ENCODE measurements around the gene UNC5C. TPM values are rescaled to one million over a fixed set of nuclear protein-coding genes. Genes with fewer than 3 reads are reported as not detected.

Gene UNC5C
- total RNA-seq, 1 donor from 2014 or later: 1.7 TPM

GRCh38 chr4:95367824-95368223 lies 180.9 kb downstream of the UNC5C start:
- intact Hi-C loops (cut with DNase I): no loop called here
- no peak for DNase-seq (ENCODE audit: low spot score)

DNA sequence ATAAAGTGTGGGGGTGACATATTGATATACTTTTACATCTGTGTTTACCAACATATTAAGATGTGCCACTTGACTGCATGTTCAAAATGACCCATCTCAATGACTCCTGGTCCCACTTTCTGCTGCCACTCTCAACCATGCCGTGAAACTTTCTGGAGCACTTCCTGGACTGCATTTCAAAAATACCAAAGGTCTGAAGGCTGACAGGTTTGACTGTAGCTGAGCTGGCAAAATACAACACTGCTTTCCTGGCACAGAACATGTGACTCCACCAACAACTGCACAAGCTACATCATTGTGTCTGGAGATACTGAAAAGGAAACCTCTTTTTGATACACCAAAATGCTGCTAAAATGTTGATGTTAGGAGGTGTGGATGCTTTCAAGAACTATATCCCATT lies 184.8 kb downstream of the UNC5C start:
- no peak for DNase-seq (ENCODE audit: low spot score)
- intact Hi-C loops (cut with DNase I): no loop called here

DNA sequence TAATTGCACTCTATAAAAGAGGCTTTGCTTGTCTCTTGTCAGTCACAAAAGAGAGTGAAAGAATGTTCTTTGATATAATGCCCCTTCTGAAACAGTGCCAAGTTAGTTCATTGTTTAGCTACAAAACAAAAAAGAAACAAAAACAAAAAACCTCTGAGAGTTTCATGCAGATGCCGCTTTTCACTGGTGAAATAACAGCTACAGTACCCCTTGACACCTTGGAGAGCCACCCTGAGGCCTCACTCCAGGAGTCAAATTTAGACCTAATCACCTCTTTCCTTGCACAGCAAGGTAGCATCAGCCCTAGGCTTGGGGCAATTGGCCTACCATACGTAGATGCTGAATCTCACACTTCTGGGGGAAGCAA lies 185.2 kb downstream of the UNC5C start:
- intact Hi-C loops (cut with DNase I): no loop called here
- DNase-seq (ENCODE audit: low spot score): no peak

GRCh38 chr4:95362906-95363558 lies 185.7 kb downstream of the UNC5C start:
- intact Hi-C loops (cut with DNase I): no loop called here
- no peak for DNase-seq (ENCODE audit: low spot score)

DNA sequence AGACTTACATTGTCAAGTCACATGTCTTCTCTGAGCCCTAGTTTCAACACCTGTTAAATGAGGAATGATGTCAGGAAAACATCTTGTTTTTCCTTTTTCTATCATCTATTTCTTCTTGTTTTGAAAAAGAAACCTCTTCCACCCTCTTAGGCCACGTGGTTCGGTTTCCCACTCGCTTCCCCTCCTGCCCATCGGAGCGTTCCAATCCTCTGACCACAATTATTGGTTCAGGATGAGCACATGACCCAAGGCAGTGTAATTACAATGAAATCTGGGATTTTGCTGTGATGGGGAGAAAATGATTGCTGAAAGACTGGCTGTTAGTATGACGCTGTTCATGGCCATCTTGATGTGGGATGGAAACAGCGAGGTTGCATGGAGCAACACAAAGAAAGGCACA lies 186.7 kb downstream of the UNC5C start:
- no peak for DNase-seq (ENCODE audit: low spot score)
- intact Hi-C loops (cut with DNase I): no loop called here

DNA sequence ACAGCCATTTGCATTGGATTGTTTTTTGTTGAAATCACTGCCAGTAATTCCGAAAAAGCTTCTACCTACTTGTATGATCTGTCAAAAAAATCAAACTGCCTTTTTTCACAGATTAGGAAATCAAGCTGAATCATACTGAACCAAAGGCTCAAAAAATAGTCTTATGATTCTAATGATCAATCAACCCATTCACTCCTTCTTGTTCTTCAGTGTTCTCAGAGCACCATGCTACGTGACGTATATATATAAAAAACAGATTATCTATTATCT lies 187.1 kb downstream of the UNC5C start:
- intact Hi-C loops (cut with DNase I): no loop called here
- no peak for DNase-seq (ENCODE audit: low spot score)

- intact Hi-C loops (cut with DNase I): no loop called here
Observed at GRCh38 chr4:95360906-95361695, 187.7 kb downstream of the UNC5C start.

DNA sequence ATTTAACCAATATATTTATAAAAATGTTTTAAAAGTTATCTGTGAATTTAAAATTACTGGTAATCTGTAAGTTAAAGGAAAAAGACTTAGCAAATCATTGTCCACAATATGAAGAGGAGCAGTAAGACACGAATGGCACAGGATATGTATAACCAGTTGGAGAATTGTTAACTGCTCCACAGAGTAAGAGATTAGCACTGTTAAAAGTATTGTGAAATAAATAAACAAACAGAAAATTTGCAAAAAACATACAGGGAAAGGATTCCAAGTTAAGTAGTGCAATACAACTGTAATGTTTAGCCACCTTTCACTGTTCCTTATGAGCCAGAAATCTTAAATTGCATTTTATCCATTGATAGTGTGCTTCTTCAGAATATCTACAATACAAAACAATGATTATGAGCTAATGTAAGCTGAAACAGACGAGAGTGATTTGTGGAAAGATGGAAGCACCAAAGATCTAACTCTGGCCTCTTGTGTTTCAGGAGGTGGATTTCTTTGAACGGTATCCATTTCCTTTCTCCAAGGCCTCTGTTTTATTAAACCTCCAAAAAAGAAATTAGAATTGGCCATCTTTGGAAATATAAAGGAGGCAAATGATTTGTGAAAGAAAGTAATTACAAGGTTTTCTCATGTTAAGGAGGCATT lies 188.4 kb downstream of the UNC5C start:
- DNase-seq (ENCODE audit: low spot score): no peak
- intact Hi-C loops (cut with DNase I): no loop called here

More at GRCh38 chr4:95360906-95361695, 187.7 kb downstream of the UNC5C start:
- no peak for DNase-seq (ENCODE audit: low spot score)

DNA sequence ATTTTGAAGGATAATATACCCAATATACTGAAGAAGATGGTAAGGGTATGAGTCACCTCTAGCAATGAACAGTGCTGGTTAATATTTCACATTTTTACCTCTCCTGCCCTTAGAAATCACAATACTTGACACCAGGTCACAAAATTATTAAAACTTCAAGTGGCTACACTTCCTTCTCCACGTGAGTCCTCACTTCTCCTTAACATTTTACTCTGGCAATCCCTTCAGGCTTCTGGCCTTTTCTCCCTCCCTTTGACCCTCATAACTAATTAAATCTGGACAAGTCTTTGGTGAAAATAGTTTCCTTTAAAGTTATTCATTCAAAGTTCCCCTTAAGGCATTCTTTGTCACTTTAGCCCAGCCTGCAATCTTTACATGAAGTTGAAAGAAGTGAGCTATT lies 190.4 kb downstream of the UNC5C start:
- intact Hi-C loops (cut with DNase I): no loop called here
- no peak for DNase-seq (ENCODE audit: low spot score)

DNA sequence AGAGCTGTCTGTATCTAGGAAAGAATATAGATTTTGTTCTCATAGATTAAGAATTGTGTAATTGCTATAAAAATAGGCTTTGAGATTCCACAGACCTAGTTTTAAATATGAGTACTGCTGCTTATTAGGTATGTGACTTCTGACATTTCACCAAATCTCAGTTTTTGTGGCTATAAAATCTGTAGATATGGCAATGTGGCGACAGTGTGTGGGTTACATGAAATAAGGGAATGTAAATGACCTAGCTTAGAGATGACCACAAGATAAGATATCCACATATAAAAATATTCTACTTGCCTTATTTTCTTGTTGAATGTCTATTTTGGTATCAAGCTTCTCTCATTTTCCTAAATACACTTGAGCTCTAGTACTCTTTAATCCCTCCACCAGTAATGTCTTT lies 193.8 kb downstream of the UNC5C start:
- intact Hi-C loops (cut with DNase I): no loop called here
- no peak for DNase-seq (ENCODE audit: low spot score)

GRCh38 chr4:95348418-95348817 lies 200.4 kb downstream of the UNC5C start:
- intact Hi-C loops (cut with DNase I): no loop called here
- DNase-seq (ENCODE audit: low spot score): no peak

GRCh38 chr4:95343235-95343634 lies 205.5 kb downstream of the UNC5C start:
- intact Hi-C loops (cut with DNase I): no loop called here
- no peak for DNase-seq (ENCODE audit: low spot score)

- intact Hi-C loops (cut with DNase I): no loop called here
- DNase-seq (ENCODE audit: low spot score): no peak
Observed at GRCh38 chr4:95340191-95340590, 208.6 kb downstream of the UNC5C start.

- no peak for DNase-seq (ENCODE audit: low spot score)
- intact Hi-C loops (cut with DNase I): no loop called here
Observed at GRCh38 chr4:95325665-95326064, 223.1 kb downstream of the UNC5C start.

- intact Hi-C loops (cut with DNase I): no loop called here
- DNase-seq (ENCODE audit: low spot score): no peak
Observed at GRCh38 chr4:95319169-95319568, 229.6 kb downstream of the UNC5C start.

DNA sequence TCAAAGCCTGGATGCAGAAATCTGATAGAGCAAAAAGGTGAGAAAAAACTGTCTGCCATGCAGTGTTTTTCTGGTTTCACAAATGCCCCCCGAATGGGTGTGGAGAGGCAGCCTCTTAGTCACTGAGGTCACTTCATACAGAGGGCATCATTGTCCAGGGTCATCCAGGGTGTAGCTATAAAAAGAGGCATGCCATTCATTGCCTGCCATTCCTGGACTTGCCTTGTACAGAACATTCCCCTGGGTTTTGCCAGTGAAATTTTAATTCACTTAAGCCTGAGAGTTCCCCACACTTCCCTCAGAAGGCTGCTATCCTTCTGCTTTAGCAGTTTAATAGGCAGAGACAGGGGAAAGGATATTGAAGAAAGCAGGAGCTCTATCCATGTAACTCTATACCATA lies 230.3 kb downstream of the UNC5C start:
- intact Hi-C loops (cut with DNase I): no loop called here
- DNase-seq (ENCODE audit: low spot score): no peak

GRCh38 chr4:95318044-95318443 lies 230.7 kb downstream of the UNC5C start:
- no peak for DNase-seq (ENCODE audit: low spot score)
- intact Hi-C loops (cut with DNase I): no loop called here

GRCh38 chr4:95317085-95317793 lies 231.5 kb downstream of the UNC5C start:
- DNase-seq (ENCODE audit: low spot score): no peak
- intact Hi-C loops (cut with DNase I): no loop called here

DNA sequence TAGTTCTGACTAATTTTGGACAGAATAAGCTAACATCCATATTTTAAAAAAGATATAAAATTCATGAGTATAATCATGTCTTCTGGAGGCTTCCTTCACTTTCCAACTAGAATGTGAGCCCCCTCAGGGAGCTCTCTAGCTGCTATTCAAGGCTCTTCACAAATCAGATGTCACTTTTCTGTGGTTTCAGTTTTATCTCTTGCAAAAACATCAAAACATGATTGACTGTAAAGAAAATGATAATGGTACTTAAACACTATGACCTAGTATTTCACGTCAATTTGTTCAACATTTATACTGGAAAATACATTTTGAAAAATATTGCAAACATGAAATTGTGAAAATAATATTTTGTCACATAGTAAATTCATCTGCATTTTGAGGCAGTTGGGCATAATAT lies 234.2 kb downstream of the UNC5C start:
- no peak for DNase-seq (ENCODE audit: low spot score)
- intact Hi-C loops (cut with DNase I): no loop called here

GRCh38 chr4:95304898-95305297 lies 243.9 kb downstream of the UNC5C start:
- no peak for DNase-seq (ENCODE audit: low spot score)

DNA sequence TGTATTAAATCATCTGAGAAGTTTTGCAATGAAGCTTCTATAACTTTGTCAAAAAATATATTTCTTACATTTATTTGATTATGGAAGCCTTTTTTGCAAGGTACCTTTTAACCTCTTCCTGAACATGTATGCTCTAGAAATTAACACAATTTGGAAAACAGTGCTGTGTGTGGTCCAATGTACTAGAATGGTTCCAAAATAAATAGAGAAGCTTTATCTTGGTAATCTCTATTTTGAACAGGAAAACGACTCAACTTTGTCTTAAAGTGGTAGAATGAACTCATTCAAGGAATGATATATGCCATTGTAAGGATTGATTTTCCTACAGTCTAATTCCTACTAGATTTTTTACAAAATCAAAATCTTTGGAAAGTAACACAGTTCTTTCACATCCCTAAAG lies 248.5 kb downstream of the UNC5C start:
- intact Hi-C loops (cut with DNase I): no loop called here
- no peak for DNase-seq (ENCODE audit: low spot score)

More at GRCh38 chr4:95304898-95305297, 243.9 kb downstream of the UNC5C start:
- intact Hi-C loops (cut with DNase I): no loop called here

All from cardiac septum (tissue), 1 donor.